SW480 (cell line): Measurements from ENCODE around the gene DTYMK.

ENCODE experiments used
- DNase-seq: peaks from one replicate; pipeline ENCODE4 v3.0.0-alpha.2; 2016; ENCODE audit warnings: low spot score

The DTYMK gene

GRCh38 chr2:241706537-241706936 is 19.9 kb upstream of the DTYMK start:
- no peak for DNase-seq

GRCh38 chr2:241703032-241703604 is 16.5 kb upstream of the DTYMK start:
- DNase-seq = no peak

- DNase-seq = peak; percentile 83
Measured at GRCh38 chr2:241702155-241703031, 15.8 kb upstream of the DTYMK start.

- DNase-seq = peak; percentile 90
Measured at GRCh38 chr2:241701399-241702154, 15.0 kb upstream of the DTYMK start, which contains the start of gene ING5. TSS of gene ING5 (plus strand) at chr2:241702039. CDS start at chr2:241702066, 27 bp downstream.

GRCh38 chr2:241701149-241701398 is 14.5 kb upstream of the DTYMK start:
- no peak for DNase-seq

- DNase-seq = no peak
Measured at GRCh38 chr2:241695651-241696050, 9.0 kb upstream of the DTYMK start.

GRCh38 chr2:241692448-241692847 is 5.8 kb upstream of the DTYMK start:
- DNase-seq = no peak

- no peak for DNase-seq
Measured at GRCh38 chr2:241690202-241690717, 3.6 kb upstream of the DTYMK start.

- DNase-seq = no peak
Measured at GRCh38 chr2:241689306-241689705, 2.7 kb upstream of the DTYMK start.

- no peak for DNase-seq
Measured at GRCh38 chr2:241686324-241686649, 328 bp downstream of the DTYMK start.

GRCh38 chr2:241680827-241681599 is 5.6 kb downstream of the DTYMK start:
- peak; percentile 45 for DNase-seq

- no peak for DNase-seq
Measured at GRCh38 chr2:241680044-241680443, 6.6 kb downstream of the DTYMK start.

GRCh38 chr2:241678784-241679540 is 7.7 kb downstream of the DTYMK start:
- DNase-seq = no peak

GRCh38 chr2:241678307-241678706 is 8.3 kb downstream of the DTYMK start:
- no peak for DNase-seq

- no peak for DNase-seq
Measured at GRCh38 chr2:241677392-241677791, 9.2 kb downstream of the DTYMK start.

- DNase-seq = no peak
Measured at GRCh38 chr2:241676665-241677064, 9.9 kb downstream of the DTYMK start.

GRCh38 chr2:241675885-241676284 is 10.7 kb downstream of the DTYMK start:
- DNase-seq = no peak

- no peak for DNase-seq
Measured at GRCh38 chr2:241673797-241674725, 12.6 kb downstream of the DTYMK start.

GRCh38 chr2:241673189-241673663 is 13.4 kb downstream of the DTYMK start:
- DNase-seq = no peak
